Activated naive CD4-positive, alpha-beta T cell treated with anti-CD3 and anti-CD28 coated beads, Interleukin-2, amount 50 U/mL, for 16 hours (primary cell): ENCODE data around the gene HMCN2.

Experiments
- DNase-seq: peaks from one replicate; pipeline ENCODE4 v3.0.0-alpha.2; 2020

Gene HMCN2

DNA sequence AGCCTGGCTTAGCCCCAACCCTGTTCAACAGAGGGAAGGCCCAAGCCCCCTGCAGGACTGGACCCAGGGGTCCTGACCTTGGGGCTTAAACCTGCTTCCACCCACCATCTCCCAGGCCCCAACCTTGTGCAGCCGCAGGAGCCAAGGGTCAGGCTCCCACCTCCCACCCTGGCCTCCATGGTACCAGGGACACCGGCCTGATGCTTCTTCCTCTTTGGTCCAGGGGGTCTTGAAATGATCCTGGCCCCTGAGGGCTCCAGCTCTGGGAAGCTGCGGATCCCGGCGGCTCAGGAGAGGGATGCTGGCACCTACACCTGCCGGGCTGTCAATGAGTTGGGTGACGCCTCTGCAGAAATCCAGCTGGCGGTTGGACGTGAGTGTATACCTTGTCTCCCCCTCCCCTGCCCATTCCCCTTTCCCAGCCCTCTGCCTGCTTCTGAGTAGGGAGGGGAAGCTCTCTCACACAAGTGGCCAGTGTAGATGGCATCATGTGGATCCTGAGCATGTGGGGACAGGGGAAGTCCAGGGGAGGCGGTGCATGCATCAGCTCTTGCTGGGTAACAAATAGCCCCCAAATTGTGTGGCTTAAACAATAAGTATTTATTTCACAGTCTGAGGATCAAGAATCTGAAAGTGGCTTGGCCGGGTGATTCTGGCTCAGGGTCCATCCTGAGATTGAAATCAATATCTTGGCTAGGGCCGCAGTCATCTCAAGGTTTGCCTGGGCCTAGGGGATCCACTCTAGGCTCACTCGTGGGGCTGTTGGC is 44.3 kb downstream of the HMCN2 start:
- DNase-seq = no peak

DNA sequence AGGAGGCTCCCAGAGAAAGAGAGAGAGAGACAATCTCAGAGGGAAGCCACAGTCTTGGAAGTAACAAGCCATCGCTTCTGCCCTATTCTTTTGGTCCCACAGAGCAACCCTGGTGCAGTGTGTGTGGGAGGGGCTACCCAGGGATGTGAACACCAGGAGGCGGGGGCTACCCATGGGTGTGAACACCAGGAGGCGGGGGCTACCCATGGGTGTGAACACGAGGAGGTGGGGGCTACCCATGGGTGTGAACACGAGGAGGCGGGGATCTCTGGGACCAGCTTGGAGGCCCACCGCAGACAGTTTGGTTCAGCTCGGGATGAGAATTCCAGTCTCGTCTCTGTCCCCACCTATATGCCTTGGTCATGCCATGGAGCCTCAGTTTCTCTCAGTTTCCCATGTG is 44.9 kb downstream of the HMCN2 start:
- no peak for DNase-seq

DNA sequence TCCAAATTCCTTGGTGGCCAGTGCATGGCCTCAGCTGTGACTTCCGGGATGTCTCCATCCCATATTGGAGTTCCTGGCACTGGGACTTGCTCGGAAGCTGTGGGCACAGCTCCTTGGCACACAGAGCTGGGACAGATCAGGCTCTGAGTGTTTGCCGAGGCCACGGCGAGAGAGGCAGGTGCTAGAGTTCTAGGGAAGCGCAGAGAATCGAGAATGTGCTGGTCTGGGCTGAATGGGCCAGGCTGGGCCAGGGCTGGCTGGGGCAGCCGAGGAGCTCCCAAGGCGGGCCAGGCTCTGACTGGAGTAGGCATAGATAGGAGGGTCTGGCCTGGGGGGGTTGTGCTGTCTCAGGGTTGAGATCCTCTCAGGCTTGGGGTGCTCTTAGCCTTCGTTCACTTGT is 45.4 kb downstream of the HMCN2 start:
- DNase-seq = no peak

DNA sequence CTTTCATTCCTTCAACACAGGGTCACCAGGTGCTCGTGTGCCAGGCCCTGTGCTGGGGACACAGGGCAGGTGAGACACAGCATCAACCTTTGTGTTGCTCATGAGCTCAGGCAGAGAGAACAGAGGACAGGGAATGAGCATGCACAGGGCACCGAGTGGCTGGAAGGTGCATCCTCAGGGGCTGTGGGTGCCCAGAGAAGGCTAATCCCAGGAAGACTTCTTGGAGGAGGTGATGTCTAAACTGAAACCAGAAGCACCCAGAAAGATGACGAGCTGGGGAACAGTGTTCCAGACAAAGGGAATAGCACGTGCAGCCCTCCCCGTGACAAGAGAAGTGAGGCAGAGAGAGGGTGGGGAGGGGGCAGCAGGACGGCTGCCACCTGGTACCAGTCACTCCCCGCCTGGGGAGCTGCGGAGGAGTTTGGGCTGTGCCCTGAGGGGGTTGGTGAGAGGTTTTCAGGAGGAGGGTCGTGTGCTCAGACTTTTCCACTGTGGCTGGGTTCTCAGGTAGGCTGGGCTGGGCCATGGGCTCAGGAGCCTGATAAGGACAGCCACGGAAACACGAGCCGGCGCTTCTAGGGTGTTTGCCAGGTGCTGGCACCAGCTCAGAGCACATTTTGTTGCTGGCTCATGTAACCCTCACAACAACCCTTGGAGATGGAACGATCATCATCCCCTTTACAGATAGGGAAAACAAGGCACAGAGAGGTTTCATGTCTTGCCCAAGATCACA is 46.0 kb downstream of the HMCN2 start:
- no peak for DNase-seq

DNA sequence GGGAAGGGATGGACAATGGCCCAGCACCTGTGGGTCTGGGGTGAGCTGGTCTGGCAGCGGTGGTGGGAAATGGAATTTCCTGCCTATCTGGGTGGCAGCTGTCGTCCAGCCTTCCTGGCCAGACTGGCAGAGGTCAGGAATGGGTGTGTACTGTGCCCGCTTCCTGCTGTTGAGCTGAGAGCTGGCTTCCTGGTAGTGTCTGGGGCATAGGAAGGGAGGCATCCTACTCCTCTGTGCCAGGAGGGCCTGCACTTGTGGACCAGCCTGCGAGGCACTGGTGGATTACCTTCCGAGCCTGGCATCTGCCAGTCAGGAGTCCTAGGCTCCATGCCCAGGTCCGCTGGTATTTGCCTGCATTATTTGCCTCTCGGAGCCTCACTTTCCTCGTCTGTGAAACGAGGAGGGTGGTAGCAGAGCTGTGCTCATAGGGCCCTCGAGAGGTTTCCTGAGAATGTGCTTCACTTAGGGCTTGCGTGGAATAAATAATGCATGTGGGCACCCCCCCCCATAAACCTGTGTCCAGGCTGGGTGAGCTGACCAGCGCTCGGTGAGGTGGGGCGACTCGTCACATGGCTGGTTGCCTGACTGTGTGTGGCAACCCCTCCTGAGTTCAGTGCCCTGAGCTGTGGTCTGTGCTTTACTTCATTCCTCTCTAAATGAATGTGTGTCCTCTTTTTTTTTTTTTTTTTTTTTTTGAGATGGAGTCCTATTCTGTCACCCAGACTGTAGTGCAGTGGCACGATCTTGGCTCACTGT is 47.7 kb downstream of the HMCN2 start:
- no peak for DNase-seq

DNA sequence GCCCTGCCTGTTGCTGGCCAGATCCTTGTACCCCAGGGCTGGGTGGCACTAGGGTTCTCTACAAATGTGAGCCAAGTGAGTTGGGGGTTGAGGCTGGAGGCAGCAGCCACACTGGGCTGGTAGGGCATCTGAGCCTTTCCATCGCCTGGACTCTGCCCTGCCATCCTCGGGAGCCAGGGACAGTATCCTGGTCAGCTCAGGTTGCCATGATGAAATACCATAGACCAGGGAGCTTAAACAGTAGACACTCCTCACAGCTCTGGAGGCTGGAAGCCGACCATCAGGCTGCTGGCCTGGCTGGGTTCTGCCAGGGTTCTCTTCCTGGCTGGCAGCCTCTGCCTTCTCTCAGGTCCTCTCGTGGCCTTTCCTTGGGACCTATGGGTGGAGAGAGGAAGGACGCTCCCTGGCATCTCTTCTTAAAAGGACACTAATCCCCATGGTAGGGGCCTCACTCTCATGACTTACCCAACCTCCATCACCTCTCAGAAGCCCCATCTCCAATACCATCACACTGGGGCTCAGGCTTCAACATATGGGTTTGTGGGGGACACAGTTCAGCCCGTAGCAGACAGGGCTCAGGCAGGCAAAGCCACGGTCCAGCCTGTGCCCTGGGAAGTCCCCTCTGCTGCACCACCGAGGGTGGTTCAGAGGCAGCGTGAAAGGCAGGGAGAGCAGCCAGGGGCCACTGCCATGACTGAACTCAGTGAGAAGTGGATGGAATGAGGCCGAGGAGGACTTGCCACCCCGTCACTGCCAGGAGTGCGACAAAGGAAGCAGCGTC is 50.1 kb downstream of the HMCN2 start:
- DNase-seq = no peak

DNA sequence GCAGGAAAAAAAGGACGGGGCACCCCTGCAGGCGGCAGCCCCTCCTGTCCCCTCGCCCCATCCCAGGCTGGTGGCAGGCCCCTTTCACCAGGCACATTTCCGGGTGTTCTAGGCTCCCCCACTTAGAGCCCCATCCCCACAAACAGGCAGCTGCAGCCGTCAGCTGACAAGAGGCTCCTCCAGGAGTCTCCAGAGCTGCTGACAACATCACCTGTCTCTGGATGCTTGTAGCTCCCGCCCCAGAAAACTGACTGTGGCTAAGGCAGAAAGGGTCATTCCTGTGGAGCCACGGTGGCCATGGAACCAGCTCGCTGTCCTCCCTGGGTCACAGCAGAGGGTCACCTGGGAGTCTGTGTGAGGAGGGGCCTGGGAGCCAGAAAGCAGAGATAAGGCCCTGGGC is 50.9 kb downstream of the HMCN2 start:
- DNase-seq = no peak

DNA sequence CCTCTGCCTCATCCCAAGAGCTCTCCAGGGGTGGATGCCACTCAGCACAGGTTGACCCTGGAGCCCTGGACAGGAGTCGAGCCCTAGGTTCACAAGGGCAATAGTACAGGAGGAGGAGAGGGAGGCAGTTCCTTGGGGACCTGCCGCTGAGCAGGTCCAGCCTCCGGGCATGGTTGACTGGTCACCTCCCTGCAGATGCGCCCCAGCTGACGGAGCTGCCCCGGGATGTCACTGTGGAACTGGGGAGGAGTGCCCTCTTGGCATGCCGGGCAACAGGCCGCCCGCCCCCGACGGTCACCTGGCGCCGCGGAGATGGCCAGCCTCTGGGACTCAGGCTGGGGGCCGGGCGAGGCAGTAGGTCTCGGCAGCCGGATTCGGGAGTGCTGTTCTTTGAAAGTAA is 53.7 kb downstream of the HMCN2 start:
- DNase-seq = no peak

DNA sequence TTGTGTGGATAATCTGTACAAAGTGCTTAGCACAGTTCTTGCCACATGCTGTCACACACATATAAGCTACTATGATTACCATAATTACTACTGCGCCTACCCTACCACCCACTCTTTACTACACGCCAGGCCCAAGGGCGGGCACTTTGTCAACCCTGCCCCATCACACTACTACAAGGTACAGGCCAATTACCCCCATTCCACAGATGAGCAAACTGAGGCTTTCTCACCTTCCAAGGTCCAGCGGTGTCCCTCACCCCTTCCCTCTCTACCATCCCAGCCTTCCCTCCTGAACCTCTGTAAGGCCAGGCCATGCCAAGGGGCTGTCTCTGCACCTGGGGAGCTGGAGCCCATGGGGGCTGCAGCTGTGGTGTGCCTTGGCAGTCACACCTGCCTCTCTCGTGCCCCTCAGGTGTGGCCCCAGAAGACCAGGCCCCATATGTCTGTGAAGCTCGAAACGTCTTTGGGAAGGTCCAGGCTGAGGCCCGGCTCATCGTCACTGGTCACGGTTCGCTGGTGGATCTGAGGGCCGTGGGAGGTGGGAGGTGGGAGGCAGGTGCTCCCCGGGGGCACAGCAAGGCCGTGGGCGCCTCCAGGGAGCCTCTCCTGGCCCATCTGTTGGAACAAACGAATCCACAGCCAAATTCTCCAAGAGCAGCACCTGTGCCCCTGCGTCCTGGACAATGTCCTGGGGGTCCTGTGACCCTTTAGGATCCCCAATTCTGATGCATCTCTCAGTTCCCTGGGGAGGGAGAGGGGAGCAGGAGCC is 54.6 kb downstream of the HMCN2 start:
- DNase-seq = no peak

DNA sequence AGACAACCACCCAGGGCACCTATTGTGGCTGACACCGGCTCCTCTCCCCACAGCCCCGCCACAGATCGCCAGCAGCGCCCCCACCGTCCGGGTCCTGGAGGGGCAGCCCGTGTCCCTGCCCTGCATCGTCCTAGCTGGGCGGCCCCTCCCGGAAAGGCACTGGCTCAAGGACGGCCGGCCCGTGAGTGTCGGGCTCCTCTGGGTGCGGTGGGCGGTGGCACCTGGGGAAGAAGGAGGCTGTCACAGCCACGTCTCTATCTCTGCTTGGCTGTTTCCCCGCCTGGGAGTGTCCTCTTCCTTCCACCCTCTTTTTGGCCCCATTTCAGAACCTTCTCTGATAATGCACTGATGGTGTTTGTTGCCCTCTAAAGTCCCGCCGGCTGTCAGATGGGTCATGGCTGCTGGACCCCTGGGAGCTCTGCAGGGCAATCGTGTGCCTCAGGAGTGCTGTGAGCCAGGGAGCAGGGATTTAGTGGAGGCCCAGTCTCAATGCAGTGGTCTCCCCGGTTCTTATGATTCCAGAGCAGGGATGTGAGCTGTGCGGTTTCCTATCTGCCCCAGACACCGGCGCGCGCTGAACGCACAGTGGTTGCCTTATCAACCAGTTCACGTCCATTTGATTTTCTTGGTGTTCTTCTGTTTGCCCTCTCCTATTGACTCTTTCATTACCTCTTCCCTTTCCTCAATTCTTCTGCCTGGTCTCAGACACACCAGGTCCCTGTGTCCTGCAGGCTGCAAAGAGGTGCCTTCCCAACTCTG is 55.3 kb downstream of the HMCN2 start:
- no peak for DNase-seq

DNA sequence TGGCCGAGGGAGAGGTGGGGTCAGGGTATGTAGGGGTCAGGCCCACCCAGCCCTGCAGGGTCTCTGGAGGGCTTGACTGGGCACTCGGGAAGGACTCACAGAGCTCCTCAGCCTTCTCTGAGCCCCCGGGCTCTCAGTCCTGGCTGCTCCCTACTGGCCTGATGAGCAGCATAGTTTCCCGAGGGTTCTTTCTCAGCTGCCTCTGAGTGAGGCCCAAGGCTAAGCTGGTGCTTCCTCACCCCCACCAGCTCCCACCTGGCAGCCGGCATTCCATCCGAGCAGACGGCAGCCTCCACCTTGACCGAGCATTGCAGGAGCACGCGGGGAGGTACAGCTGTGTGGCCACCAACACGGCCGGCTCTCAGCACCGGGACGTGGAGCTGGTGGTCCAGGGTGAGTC is 56.0 kb downstream of the HMCN2 start:
- DNase-seq = no peak

DNA sequence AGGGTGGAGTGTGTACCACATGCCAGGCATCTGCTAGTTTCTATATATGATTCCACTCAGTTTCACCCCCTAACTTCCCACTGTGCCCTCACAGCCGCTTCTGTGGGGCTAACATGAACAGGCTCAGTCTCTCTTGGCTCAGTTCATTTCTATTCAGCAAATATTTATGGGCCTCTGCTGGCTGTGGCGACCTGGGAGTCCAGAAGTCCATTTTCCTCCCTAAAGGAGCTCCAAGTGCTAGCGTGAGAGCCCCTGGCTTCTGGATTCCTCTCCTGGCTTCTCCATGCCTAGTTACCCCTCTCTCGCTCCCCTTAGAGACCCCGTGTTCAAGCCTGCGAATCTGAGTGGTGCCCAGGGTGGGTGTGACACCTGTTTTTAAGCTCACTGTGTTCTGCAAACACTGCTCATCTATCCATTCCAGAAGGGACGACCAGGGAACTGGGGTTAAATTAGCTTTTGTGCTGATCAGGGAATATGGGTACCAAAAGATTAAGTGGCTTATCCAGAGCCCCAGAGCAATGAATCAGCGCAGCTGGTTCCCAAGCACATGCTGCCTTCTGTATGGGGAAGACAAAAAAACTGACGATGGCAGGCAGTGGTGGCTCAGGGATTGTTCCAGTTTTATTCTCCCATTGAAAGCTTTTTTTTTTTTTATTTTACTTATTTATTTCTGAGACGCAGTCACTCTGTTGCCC is 57.6 kb downstream of the HMCN2 start:
- DNase-seq = no peak

DNA sequence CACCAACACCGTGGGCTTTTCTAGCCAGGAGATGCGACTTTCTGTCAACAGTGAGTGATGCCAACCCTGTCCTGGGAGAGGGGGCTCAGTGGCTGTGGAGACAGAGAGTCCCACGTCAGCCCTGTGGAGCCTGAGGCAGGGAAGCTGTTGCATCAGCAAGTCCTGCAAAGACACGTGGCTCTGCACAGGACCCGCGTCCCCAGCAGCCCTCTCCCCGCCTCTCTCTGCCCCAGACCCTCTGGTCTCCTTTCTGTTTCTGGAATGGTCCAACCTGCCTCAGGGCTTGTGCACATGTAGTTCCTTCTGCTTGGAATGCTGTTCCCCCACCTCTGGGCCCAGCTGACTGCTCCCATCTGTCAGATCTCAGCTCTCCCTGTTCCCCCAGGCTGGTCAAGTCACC is 60.4 kb downstream of the HMCN2 start:
- DNase-seq = no peak

DNA sequence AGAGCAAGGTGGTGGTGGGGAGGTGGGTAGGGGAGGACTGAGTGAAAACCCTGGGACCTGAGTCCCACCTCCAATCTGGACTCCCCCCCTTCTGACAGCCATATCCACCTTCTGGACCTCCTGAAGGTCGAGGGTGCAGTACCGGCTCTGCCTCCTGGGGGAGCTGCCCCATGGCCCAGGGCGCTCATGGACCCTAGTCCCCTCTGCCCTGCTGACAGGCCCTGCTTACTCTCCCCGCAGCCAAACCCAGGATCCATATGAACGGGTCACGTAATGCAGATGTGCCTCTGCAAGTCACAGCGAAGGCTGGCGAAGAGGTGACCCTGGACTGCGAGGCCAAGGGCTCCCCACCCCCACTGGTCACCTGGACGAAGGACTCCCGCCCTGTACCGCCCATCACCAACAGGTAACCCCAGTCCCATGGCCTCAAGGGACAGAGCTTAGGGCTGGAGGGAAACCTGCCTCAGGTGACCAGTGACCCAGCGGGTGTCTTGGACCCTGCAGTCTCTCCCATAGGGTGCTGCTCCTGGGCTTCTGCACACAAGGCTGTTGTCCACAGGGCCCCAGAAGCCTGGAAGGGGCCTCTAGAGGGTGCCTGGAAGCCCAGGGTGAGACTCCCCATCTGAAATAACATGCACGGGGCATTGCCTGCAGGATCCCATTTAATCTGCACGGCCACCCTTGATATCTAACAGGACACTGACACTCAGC is 61.7 kb downstream of the HMCN2 start:
- DNase-seq = no peak

DNA sequence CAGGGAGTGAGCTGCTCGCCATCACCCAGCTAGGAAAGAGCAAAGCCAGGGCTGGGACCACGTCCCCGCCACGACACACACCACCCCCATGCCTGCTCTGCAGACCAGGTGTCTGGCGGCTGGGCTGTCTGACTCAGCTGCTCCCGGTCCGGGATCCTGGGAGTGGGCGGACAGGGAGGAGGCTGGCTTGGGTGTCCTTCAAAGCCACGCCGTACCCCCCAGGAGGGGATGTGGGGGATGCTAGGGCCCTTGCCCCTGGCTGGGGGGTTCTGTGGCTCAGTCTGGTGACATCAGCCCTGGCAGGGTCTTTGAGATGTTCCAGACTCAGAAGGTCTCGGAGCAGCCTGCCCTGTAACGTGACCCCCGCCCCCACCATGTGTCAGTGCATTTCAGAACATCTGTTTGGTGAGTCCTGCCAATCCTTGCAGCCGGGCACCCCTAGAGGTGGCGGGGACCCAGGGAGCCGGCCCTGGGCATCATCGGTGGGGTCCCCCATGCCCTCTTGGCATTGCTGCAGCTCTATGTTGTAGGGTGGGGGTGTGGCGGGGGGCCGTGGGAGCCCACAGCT is 62.3 kb downstream of the HMCN2 start:
- no peak for DNase-seq

DNA sequence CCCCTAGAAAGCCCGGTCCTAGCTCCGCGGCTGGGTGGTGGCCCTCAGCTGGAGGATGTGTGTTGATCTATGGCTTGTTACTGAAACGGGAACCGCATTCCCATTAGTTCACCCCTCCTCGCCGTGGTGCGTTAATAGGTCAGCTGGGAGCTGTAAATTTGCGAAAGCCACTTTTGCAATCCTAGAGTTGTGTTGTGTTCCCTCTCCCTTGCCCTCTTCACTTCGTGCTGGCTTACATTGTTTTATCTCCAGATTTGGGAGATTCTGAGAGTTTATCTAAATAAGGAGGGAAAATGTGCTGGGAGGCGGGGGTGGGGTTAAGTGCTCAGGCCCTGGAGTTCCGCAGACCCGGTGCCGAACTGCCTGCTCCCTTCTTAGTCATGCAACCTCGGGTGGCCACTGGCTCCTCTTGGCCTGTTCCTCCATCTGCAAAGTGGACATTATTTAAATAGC is 62.8 kb downstream of the HMCN2 start:
- DNase-seq = no peak

DNA sequence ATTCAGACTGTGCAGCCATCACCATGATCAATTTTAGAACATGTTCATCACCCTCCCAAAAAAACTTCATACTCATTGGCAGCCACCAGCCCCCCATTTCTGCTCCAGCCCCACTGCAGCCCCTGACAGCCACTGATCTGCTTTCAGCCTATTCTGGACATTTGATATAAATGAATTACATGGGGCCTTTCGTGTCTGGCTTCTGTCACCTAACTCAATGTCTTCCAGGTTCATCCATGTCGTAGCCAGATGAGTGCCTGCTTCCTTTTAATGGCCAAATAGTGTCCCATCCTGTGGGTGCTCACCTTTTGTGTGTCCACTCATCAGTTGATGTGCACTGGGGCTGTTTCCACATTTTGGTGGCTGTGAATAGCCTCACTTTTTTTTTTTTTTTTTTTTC is 63.5 kb downstream of the HMCN2 start:
- no peak for DNase-seq

DNA sequence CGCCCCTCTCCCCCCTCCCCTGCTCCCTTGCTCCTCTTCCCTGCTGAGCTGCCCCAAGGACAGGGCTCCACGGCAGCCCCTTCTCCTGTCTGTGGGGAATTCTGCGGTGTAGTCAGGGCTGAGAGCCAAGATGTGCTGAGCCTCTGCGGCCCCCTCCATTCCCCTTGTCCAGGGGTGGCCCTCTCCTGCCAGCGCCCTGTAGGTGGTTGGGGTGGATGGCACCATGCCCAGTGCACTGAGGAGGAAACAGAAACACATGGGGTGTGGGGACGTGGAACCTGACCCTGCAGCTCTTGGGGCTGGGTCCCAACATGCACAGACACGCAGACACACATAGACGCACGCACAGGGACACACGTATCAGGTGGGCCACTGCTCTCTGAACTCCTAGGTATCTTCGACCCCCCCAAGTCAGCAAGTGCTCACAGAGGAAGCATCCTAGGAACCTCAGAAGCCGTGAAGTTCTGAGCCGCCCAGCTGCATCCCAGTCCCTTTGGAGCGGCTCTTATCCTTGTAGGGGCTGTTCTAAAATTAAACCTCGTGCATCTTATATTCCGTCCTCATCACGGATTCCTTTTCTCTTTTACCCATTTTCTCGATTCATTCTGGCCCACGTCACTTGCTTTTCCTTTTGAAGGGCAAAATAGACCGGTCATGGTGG is 64.8 kb downstream of the HMCN2 start:
- no peak for DNase-seq

DNA sequence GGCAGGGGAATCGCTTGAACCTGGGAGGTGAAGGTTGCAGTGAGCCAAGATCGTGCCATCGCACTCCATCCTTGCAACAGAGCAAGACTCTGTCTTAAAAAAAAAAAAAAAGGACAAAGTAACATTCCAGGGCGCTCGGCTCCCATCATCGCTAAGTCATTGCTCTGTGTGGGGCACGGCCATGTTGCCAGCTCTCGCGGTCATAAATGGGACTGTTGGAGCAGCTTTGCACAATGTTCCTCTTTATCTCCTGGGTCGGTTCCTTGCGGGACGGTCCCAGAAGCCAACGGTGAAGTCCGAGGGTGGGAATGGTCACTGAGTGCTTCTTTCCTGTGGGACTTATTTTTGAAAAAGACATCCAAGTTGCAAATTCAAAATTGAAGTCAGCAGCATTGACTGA is 65.5 kb downstream of the HMCN2 start:
- no peak for DNase-seq
